Fibroblast of lung (primary cell): ENCODE results near the gene NYAP1.
"Not testable (repeated sequence)": the region's sequence is repeated elsewhere in the genome, so short reads cannot be mapped to it uniquely, and the experiment has no call there.

ENCODE experiments used
- EZH2 ChIP-seq: IDR thresholded peaks from 2 replicates; pipeline ENCODE4 v1.5.1; 2012; ENCODE audit warnings: low read length, control low read depth, mild to moderate bottlenecking; ENCODE audit errors: missing control alignments
- TF ChIP-seq, protein P1 (sequence below), 2 donors: IDR thresholded peaks in 1 of 2; conservative IDR thresholded peaks in 1 of 2; 1 replicate in 1 of 2; 2 replicates in 1 of 2; pipeline ENCODE4 v1.5.1; 2011 to 2012; ENCODE audit warnings: low read length in 2 of 2, control low read depth in 1 of 2, inconsistent platforms in 1 of 2, low read depth in 1 of 2, mild to moderate bottlenecking in 1 of 2

DNA sequence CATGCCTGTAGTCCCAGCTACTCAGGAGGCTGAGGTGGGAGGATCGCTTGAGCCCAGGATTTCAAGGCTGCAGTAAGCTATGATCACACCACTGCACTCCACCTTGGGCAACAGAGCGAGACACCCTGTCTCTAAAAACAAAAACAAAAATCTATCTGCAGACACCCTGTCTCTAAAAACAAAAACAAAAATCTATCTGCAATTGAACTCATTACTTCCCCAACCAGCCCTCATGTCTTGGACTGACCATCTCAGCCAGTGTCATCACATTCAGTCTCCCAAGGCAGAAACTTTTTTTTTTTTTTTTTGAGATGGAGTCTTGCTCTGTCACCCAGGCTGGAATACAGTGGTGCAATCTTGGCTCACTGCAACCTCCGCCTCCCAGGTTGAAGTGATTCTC lies 20.3 kb downstream of the NYAP1 start:
- TF ChIP-seq, protein P1, sequence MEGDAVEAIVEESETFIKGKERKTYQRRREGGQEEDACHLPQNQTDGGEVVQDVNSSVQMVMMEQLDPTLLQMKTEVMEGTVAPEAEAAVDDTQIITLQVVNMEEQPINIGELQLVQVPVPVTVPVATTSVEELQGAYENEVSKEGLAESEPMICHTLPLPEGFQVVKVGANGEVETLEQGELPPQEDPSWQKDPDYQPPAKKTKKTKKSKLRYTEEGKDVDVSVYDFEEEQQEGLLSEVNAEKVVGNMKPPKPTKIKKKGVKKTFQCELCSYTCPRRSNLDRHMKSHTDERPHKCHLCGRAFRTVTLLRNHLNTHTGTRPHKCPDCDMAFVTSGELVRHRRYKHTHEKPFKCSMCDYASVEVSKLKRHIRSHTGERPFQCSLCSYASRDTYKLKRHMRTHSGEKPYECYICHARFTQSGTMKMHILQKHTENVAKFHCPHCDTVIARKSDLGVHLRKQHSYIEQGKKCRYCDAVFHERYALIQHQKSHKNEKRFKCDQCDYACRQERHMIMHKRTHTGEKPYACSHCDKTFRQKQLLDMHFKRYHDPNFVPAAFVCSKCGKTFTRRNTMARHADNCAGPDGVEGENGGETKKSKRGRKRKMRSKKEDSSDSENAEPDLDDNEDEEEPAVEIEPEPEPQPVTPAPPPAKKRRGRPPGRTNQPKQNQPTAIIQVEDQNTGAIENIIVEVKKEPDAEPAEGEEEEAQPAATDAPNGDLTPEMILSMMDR (conservative IDR thresholded peaks at IDR 0.05 in 1 of 2, IDR thresholded peaks at IDR 0.05 in 1 of 2; ENCODE audit: low read depth in 1 of 2, low read length in 2 of 2): not testable (repeated sequence)
- not testable (repeated sequence) for TF ChIP-seq EZH2
